HepG2 (cell line): ENCODE measurements around the gene NXN. TPM values are rescaled to one million over a fixed set of nuclear protein-coding genes. Genes with fewer than 3 reads are reported as not detected.

Experiments
- AGO2 ChIP-seq: fragments of 200-400 bp; formaldehyde crosslinking; optimal IDR thresholded peaks from 2 replicates; pipeline ENCODE3; 2017; ENCODE audit warnings: mild to moderate bottlenecking, low read depth, low read length, moderate library complexity
- ATF3 ChIP-seq: sonication (generic); formaldehyde crosslinking; IDR thresholded peaks from 2 replicates; pipeline ENCODE4 v1.4.0; 2020; ENCODE audit warnings: missing genetic modification reagents
- BRCA1 ChIP-seq: sonication (generic); formaldehyde crosslinking; IDR thresholded peaks from 2 replicates; pipeline ENCODE4 v1.4.0; 2020; ENCODE audit warnings: missing genetic modification reagents
- CEBPB ChIP-seq: IDR thresholded peaks from 2 replicates; pipeline ENCODE4 v1.6.1; 2011; ENCODE audit warnings: low read depth, low read length, improper control_type of control experiment, borderline replicate concordance
- GZF1 ChIP-seq: sonication (generic); formaldehyde crosslinking; IDR thresholded peaks from 2 replicates; pipeline ENCODE4 v1.5.1; 2020; ENCODE audit warnings: mild to moderate bottlenecking, missing genetic modification reagents
- HOMEZ ChIP-seq: IDR thresholded peaks from 2 replicates; pipeline ENCODE4 v1.6.1; 2016; ENCODE audit warnings: low read depth
- ISL2 ChIP-seq: sonication (generic); formaldehyde crosslinking; IDR thresholded peaks from 2 replicates; pipeline ENCODE4 v1.5.0; 2020; ENCODE audit warnings: missing genetic modification reagents
- KAT2B ChIP-seq: fragments of 150-350 bp; IDR thresholded peaks from 2 replicates; pipeline ENCODE4 v1.6.1; 2014; ENCODE audit warnings: low read depth, low read length, borderline replicate concordance
- KLF6 ChIP-seq: IDR thresholded peaks from 2 replicates; pipeline ENCODE4 v1.8.0; 2016; ENCODE audit warnings: missing biosample characterization, missing genetic modification reagents
- MEIS1 ChIP-seq: sonication (generic); formaldehyde crosslinking; IDR thresholded peaks from 2 replicates; pipeline ENCODE4 v1.9.0; 2021; ENCODE audit warnings: mild to moderate bottlenecking, missing genetic modification reagents, moderate library complexity, borderline replicate concordance
- PHF5A ChIP-seq: IDR thresholded peaks from one replicate; pipeline ENCODE4 v1.6.1; 2018; ENCODE audit warnings: low read depth, missing genetic modification reagents; ENCODE audit not compliant: unreplicated experiment
- SIN3B ChIP-seq: fragments of 150-350 bp; IDR thresholded peaks from 2 replicates; pipeline ENCODE4 v1.6.1; 2014; ENCODE audit warnings: low read length
- SNAPC2 ChIP-seq: sonication (generic); formaldehyde crosslinking; IDR thresholded peaks from 2 replicates; pipeline ENCODE4 v1.8.1; 2022; ENCODE audit warnings: mild to moderate bottlenecking, missing genetic modification reagents
- SSRP1 ChIP-seq: IDR thresholded peaks from 2 replicates; pipeline ENCODE4 v1.6.1; 2016; ENCODE audit warnings: control low read depth
- STAT6 ChIP-seq: sonication (generic); formaldehyde crosslinking; IDR thresholded peaks from 2 replicates; pipeline ENCODE4 v1.4.0; 2020; ENCODE audit warnings: missing genetic modification reagents, mild to moderate bottlenecking, borderline replicate concordance
- ZC3H4 ChIP-seq: sonication (generic); formaldehyde crosslinking; IDR thresholded peaks from 2 replicates; pipeline ENCODE4 v1.4.0; 2020; ENCODE audit warnings: missing genetic modification reagents, borderline replicate concordance
- ZFP37 ChIP-seq: sonication (generic); formaldehyde crosslinking; IDR thresholded peaks from 2 replicates; pipeline ENCODE4 v1.4.0; 2020; ENCODE audit warnings: missing genetic modification reagents, borderline replicate concordance
- polyA plus RNA-seq, 8 experiments: library from polyadenylated mRNA; depleted of rRNA in 3 of 8; stranded (reverse) in 7 of 8; unstranded in 1 of 8; fragments of >200 nt; fragmentation: Illumina TruSeq in 4 of 8; extraction: Trizol in 4 of 8; gene quantifications; 2 replicates each; pipeline versions ENCODE4 v1.2.1 to v1.2.3, GENCODE V29; 2011 to 2016; ENCODE audit warnings: low read depth in 4 of 8, missing spikeins in 1 of 8, mixed read lengths in 1 of 8; ENCODE audit not compliant: insufficient read depth in 1 of 8
- total RNA-seq, 5 experiments: library from RNA; depleted of rRNA; stranded (reverse); fragments of >200 nt; fragmentation: Illumina TruSeq; extraction: Trizol; gene quantifications; 2 replicates each; pipeline ENCODE4 v1.2.3, GENCODE V29; 2016; ENCODE audit warnings: low read depth in 1 of 5
- TF ChIP-seq, protein P1 (sequence below): IDR thresholded peaks from 2 replicates; pipeline ENCODE4 v1.6.1; 2012; ENCODE audit warnings: low read depth, low read length, improper control_type of control experiment
- TF ChIP-seq, protein P2 (sequence below): sonication (generic); formaldehyde crosslinking; IDR thresholded peaks from 2 replicates; pipeline ENCODE4 v1.5.1; 2020; ENCODE audit warnings: mild to moderate bottlenecking, missing genetic modification reagents
- TF ChIP-seq, protein P3 (sequence below): sonication (generic); formaldehyde crosslinking; IDR thresholded peaks from 2 replicates; pipeline ENCODE4 v1.4.0; 2020; ENCODE audit warnings: mild to moderate bottlenecking, missing genetic modification reagents

NXN gene
- total and polyA plus RNA-seq, 2 of the 13 experiments (the other 11 are each of a cell fraction or from before 2014, with no cell fraction given): 22.2 to 24.3 TPM

- TF ChIP-seq GZF1 (CRISPR knock-in tag) (no peak), SIN3B (no peak), HOMEZ (CRISPR knock-in tag) (no peak), PHF5A (no peak), STAT6 (CRISPR knock-in tag) (peak; percentile 42; the same call in 1 of the 2 replicates), AGO2 (peak; percentile 11), BRCA1 (no peak), KAT2B (no peak), MEIS1 (no peak), SNAPC2 (CRISPR knock-in tag) (peak; percentile 77; the same call in 1 of the 2 replicates), KLF6 (CRISPR knock-in tag) (peak; percentile 33; the same call in 1 of the 2 replicates), ZC3H4 (CRISPR knock-in tag) (no peak), ZFP37 (CRISPR knock-in tag) (no peak), SSRP1 (CRISPR knock-in tag) (no peak), ATF3 (CRISPR knock-in tag) (no peak; the same call in 1 of the 2 replicates), ISL2 (CRISPR knock-in tag) (peak; percentile 38; the same call in 1 of the 2 replicates), CEBPB (no peak)
- TF ChIP-seq, protein P1, sequence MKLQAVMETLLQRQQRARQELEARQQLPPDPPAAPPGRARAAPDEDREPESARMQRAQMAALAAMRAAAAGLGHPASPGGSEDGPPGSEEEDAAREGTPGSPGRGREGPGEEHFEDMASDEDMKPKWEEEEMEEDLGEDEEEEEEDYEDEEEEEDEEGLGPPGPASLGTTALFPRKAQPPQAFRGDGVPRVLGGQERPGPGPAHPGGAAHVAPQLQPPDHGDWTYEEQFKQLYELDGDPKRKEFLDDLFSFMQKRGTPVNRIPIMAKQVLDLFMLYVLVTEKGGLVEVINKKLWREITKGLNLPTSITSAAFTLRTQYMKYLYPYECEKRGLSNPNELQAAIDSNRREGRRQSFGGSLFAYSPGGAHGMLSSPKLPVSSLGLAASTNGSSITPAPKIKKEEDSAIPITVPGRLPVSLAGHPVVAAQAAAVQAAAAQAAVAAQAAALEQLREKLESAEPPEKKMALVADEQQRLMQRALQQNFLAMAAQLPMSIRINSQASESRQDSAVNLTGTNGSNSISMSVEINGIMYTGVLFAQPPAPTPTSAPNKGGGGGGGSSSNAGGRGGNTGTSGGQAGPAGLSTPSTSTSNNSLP: no peak
- TF ChIP-seq, protein P2, sequence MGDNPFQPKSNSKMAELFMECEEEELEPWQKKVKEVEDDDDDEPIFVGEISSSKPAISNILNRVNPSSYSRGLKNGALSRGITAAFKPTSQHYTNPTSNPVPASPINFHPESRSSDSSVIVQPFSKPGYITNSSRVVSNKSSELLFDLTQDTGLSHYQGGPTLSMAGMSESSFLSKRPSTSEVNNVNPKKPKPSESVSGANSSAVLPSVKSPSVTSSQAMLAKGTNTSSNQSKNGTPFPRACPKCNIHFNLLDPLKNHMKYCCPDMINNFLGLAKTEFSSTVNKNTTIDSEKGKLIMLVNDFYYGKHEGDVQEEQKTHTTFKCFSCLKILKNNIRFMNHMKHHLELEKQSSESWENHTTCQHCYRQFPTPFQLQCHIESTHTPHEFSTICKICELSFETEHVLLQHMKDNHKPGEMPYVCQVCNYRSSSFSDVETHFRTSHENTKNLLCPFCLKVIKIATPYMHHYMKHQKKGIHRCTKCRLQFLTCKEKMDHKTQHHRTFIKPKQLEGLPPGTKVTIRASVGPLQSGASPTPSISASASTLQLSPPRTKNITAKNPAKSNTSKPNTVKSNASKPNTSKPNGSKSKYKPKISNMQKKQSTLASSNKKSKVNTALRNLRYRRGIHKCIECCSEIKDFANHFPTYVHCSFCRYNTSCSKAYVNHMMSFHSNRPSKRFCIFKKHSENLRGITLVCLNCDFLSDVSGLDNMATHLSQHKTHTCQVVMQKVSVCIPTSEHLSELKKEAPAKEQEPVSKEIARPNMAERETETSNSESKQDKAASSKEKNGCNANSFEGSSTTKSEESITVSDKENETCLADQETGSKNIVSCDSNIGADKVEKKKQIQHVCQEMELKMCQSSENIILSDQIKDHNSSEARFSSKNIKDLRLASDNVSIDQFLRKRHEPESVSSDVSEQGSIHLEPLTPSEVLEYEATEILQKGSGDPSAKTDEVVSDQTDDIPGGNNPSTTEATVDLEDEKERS (CRISPR knock-in tag): peak; percentile 56; the same call in 1 of the 2 replicates
- TF ChIP-seq, protein P3, sequence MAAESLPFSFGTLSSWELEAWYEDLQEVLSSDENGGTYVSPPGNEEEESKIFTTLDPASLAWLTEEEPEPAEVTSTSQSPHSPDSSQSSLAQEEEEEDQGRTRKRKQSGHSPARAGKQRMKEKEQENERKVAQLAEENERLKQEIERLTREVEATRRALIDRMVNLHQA (CRISPR knock-in tag): no peak
These were observed 227.5 kb downstream of the NXN start, which contains the start of gene GEMIN4 (continued) for GRCh38 chr17:752002-752619.
